Thyroid gland (tissue), 4 donors: ENCODE results near the gene SLC35E2B.
"Not testable (repeated sequence)": the region's sequence is repeated elsewhere in the genome, so short reads cannot be mapped to it uniquely, and the experiment has no call there.

ENCODE experiments used
- POLR2A ChIP-seq, 2 donors: fragments of 450-650 bp; IDR thresholded peaks; one replicate each; pipeline ENCODE4 v1.6.1; 2017; ENCODE audit warnings: antibody characterized with exemption in 2 of 2, mild to moderate bottlenecking in 2 of 2, moderate library complexity in 1 of 2
- TF ChIP-seq, protein P1 (sequence below), 6 experiments: fragments of 200-600 bp in 3 of 6; fragments of 450-650 bp in 3 of 6; sonication (generic) in 3 of 6; IDR thresholded peaks; one replicate each; pipeline ENCODE4 v1.5.1; 2016 to 2019; ENCODE audit warnings: antibody characterized with exemption in 6 of 6, mild to moderate bottlenecking in 2 of 6, inconsistent platforms in 1 of 6, moderate library complexity in 1 of 6

DNA sequence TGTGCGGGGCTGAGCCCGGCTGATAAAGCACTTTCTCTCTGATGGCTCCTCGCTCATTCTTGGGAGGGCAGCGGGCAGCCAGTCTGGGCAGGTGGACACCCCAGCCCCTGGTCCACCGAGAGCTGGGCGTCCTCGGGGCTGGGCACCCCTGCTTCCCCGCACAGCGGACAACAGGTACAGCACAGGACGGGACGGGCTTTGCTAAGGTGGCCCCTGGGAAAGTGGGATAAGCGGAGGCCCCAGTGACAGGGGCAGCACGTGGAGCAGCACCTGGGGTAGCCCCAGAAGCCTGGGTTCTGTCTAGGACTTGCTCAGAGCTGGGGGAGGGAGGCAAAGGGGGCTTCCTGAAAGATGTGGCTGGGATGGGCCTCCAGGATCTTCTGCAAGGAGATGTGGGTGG lies 58.0 kb downstream of the SLC35E2B start:
- TF ChIP-seq POLR2A (IDR thresholded peaks at IDR 0.05) = not testable (repeated sequence)
- TF ChIP-seq, protein P1, sequence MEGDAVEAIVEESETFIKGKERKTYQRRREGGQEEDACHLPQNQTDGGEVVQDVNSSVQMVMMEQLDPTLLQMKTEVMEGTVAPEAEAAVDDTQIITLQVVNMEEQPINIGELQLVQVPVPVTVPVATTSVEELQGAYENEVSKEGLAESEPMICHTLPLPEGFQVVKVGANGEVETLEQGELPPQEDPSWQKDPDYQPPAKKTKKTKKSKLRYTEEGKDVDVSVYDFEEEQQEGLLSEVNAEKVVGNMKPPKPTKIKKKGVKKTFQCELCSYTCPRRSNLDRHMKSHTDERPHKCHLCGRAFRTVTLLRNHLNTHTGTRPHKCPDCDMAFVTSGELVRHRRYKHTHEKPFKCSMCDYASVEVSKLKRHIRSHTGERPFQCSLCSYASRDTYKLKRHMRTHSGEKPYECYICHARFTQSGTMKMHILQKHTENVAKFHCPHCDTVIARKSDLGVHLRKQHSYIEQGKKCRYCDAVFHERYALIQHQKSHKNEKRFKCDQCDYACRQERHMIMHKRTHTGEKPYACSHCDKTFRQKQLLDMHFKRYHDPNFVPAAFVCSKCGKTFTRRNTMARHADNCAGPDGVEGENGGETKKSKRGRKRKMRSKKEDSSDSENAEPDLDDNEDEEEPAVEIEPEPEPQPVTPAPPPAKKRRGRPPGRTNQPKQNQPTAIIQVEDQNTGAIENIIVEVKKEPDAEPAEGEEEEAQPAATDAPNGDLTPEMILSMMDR (IDR thresholded peaks at IDR 0.05) = not testable (repeated sequence)
